HG03520 (cell line): ENCODE results near the gene ENPP6.

ENCODE experiments used
- ATAC-seq: cut with Tn5 transposase; IDR thresholded peaks from one replicate; pipeline ENCODE4 v1.9.1; 2021; ENCODE audit warnings: mild to moderate bottlenecking, moderate library complexity; ENCODE audit not compliant: unreplicated experiment

Gene ENPP6

GRCh38 chr4:184110452-184111224, 107.0 kb downstream of the ENPP6 start:
- no peak for ATAC-seq

GRCh38 chr4:184108006-184108501, 109.6 kb downstream of the ENPP6 start:
- no peak for ATAC-seq

GRCh38 chr4:184104419-184105101, 113.1 kb downstream of the ENPP6 start:
- ATAC-seq: no peak

GRCh38 chr4:184103527-184104264, 114.0 kb downstream of the ENPP6 start:
- no peak for ATAC-seq

GRCh38 chr4:184102927-184103326, 114.7 kb downstream of the ENPP6 start:
- no peak for ATAC-seq

GRCh38 chr4:184102488-184102887, 115.2 kb downstream of the ENPP6 start:
- no peak for ATAC-seq

- ATAC-seq: no peak
These were observed 116.0 kb downstream of the ENPP6 start for GRCh38 chr4:184101711-184102110.

- ATAC-seq: no peak
These were observed 117.3 kb downstream of the ENPP6 start for GRCh38 chr4:184100297-184100885.

- no peak for ATAC-seq
These were observed 118.1 kb downstream of the ENPP6 start for GRCh38 chr4:184099535-184099966.

- no peak for ATAC-seq
These were observed 118.7 kb downstream of the ENPP6 start for GRCh38 chr4:184099000-184099399.

GRCh38 chr4:184097815-184098214, 119.9 kb downstream of the ENPP6 start:
- no peak for ATAC-seq

GRCh38 chr4:184097241-184097605, 120.5 kb downstream of the ENPP6 start:
- peak; percentile 73 for ATAC-seq

- ATAC-seq: no peak
These were observed 121.0 kb downstream of the ENPP6 start for GRCh38 chr4:184096561-184097240.

GRCh38 chr4:184094532-184095159, 123.0 kb downstream of the ENPP6 start:
- ATAC-seq: no peak

- ATAC-seq: no peak
These were observed 125.7 kb downstream of the ENPP6 start for GRCh38 chr4:184091986-184092385.

GRCh38 chr4:184090571-184090970, 127.1 kb downstream of the ENPP6 start:
- ATAC-seq: no peak

GRCh38 chr4:184080674-184081073, 137.0 kb downstream of the ENPP6 start:
- no peak for ATAC-seq

GRCh38 chr4:184074677-184075388, 142.8 kb downstream of the ENPP6 start:
- no peak for ATAC-seq

- ATAC-seq: no peak
These were observed 149.6 kb downstream of the ENPP6 start for GRCh38 chr4:184067931-184068554.
